ENCODE data around the gene MAP3K10.

MAP3K10 gene

DNA sequence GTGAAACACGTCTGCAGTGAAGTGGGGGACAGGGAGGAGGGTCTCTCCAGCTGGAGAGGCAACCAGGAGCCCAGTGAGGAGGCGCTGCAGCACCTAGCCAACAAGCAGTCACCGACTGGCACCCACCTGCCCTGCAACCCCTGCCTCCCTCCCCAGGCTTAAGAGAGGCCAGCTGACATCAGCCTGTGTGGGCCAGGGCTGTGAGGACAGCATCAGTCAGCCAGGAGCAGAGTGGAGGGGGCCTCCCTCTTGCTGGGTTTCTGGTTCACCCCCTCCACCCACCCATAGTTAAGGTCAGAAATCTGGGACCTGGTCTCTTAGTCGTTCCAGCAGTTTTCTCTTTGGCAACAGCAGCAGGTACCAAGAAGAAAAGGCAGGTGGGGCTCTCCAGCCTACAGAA lies 60.8 kb downstream of the MAP3K10 start:
- DNase-seq = no peak

DNA sequence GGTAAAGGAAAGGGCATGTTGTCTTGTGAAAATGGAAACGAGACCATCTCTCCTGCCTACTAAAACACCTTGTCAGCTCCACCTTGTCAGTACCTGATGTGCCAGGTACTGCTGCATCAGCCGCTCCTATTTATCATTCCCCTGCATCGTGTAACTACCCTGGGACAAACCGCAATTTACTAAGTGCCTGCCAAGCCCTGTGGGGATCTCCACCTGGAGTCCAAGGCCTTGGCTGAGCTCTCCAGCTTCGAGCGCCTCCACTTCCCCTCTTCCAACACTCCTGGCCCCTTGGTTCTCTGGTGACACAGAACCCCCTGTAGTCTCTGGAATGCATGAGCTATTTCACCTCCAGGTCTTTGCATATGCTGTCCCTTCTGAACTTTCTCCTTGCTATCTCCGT lies 61.2 kb downstream of the MAP3K10 start:
- DNase-seq = no peak

DNA sequence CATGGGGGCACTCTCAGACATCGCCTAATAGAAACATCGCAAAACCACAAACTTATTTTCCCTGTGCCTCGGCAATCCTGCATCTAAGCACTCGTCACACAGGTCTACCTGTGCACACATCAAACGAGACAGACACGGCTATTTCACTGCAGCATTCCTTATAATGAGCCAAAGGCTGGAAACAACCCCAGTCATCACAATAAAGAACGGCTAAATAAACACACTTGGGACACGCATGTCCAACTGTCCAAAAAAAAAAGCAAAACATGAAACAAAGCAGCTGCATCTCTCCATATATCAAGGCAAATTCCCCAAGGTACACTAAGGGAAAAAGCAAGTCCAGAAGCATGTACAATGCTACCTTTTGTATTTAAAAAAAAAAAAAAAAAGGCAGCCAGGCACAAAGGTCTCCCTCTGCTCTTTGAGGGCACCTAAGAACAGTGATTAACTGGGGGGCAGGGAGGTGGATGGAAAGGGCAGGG lies 62.4 kb downstream of the MAP3K10 start:
- DNase-seq = no peak

DNA sequence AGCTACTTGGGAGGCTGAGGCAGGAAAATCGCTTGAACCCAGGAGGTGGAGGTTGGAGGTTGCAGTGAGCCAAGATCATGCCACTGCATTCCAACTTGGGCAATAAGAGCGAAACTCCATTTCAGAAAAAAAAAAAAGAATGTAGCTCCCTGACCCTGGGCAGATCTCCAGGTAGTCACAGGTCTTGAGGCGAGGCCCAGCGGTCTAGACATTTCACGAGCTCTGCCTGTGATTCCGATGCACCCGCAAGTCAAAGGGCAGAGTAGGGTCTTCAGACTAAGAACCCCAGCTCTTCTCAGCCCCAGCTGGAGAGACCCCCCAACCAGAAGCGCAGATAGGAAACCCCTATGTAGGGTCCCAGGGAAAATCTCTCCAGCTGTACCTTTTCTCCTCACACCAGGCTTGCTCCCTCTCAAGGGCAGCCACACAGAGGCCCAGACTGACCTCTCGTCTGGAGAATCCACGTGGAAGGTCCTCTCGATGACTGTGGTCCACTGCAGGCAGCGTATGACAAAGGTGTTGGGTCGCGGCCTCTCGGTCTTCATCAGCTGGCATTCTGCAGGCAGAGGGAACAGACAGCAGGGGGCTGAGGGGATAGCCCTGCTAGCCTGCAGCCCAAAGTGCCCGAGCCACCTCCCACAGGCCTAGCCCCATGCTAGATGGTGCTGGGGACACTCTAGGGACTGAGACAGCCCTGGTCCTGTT lies 63.6 kb downstream of the MAP3K10 start:
- DNase-seq = no peak

DNA sequence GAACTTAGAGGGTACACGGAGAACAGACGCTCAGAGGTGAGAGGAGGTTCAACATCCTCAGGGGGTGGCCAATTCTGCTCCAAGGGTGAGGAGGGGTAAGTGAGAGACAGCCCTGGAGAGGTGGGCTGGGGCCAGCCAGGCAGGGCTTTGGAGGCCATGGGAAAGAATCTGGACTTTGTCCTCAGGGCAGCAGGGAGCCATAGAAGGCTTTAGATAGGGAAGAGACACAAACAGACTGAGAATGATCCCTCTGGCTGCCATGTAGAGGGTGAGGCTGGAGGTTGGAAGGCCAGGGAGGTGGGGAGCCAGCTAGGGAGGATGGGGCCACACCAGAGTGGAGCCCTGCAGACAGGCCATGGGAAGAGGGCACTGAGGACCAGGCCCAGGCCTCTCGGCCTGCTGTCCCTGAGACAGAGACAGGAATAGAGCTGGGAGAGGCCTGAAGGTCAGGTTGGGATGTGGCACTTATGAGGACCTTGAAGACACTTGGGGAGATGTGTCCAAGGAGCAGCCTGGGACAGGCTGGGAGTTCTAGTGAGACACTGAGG lies 64.5 kb downstream of the MAP3K10 start:
- DNase-seq = no peak

DNA sequence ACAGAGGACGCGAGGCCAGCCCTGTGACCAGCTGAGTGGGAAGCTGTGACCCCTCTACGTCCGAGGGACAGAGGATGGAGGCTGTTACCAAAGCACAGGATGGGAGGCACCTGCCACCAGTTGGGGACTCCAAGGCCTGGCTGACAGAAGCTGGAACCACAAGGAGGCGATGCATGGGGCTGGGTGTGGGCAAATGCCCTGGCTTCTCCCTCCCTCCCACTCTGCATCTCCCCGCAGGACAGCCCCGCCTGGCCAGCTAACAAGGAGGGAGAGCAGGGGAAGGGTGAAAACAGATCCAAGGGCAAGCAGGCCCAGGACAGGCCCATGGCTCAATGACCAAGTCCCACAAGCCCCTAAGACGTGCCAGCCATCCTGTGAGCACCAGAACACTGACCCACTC lies 65.3 kb downstream of the MAP3K10 start:
- no peak for DNase-seq

DNA sequence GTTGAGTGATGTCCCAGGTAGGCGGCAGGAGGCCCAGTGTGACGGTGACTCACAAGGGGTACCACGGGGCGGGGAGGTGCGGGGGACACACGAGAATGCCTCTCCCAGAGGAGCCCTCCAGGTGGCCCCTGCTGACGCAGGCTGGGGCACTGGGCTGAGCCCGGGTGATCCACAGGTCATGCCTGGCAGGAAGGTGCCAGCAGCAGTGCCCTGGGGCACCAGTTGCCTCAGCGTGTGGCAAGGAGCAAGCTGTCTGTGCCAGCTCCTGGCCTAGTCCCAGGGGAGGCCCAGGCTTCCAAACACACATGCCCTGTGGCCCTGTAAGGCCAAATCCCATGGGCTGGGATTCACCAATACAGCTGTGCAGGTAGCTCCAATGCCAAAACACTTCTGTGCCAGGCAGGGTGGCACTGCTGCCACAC lies 65.9 kb downstream of the MAP3K10 start:
- DNase-seq = no peak

DNA sequence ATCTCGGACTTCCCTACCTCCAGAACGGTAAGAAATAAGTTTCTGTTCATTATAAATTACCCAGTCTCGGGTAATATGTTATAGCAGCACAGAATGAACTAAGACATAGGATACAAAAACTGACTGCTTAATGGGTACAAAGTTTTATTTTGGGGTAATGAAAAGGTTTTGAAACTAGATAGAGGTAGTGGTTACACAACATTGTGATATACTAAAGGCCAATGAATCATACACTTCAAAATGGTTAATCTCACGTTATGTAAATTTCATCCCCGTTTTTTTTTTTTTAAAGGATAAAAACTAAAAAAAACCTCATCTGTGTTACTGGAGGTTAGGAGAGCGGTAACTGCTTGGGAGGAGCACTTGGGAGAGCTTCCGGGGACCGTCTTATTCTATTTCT lies 70.4 kb downstream of the MAP3K10 start:
- no peak for DNase-seq

DNA sequence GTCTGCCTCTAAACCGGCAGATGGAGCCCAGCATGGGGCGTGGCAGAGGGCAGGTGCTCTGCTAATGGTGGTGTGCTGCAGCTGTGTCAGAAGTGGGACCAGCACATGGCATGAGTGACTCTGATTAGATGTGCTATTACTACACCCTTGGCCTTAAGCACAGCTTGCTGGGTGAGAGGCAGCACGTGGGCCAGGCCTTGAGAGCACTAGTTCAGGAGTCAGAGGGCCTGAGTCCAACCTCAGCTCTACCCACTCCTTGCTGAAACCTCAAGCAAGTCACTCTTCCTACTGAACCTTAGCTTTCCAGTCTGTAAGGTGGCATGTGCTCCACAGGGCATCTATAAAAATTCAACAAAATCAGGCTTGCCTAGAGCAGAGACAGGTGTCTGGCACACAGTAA lies 71.2 kb downstream of the MAP3K10 start:
- no peak for DNase-seq

DNA sequence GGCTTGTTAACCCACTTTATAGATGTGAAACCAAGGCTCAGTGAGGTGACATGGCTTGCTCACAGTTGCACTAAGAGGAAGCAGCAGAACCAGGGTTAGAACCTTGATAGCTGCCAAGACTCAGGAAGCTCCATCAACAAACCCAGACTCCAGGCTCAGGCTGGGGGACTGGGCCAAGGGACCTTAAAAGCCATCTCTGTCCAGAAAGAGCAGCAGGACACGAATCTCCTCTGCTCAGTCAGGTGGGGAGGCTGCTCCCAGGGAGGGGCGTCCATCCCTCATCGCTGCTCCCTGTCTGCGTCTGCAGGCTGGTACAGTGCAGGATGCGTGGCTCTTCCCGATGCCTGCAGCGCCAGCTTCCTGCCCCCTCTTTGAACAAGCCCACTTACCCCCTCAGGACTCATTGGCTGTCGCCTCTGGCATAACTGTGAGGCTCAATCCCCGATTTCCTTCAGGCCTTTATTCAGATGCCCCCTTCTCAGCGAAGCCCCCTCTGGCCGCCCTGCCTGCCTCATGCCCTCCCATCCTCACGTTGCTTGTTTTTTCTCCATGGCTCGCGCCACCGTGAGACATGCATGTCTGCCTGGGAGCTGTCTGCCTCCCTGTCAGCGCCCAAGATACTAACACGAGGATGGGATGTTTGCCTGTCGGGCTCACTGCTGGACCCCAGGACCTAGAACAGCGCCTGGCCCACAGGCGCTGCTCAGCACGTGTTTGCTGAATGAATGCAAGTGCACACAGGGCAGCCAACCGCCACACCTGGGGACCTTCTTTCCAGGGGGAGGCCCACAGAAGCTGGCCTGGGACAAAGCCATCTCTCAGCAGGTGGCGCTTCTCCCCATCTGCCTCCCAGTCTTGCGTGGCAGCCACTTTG lies 72.5 kb downstream of the MAP3K10 start:
- no peak for DNase-seq

DNA sequence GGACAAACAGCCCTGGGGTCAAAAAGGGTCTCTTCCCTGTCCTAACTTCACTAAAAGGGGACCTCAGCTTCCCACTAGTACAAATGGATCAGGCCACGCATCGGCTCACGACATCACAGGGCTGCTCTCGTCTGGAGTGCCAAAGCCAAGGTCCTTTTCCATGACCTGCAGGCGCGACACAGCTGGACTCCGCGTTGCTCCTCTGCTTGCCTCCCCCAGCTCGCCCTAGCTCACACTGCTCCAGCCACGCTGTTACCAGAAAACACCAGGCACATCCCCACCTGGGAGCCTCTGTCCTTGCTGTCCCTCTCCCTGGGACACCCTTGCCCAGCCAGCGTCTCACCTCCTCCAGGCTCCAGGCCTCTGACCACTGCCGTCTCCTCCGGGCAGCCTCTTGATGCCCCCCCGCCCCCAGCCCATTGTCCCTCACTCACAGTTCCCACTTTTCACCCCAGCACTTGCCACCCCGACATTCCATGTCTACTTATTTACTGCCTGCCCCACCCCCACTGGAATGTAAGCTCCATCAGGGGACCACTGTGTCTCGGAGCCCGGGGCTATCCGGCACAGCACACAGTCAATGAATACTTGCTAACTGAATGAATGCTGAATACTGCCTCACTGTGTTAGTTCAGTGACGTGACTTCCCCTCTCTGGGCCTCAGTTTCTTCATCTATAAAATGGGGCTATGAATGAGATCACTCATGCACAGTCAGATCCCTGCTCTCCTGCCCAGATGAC lies 73.3 kb downstream of the MAP3K10 start:
- DNase-seq = no peak

Measured in effector CD8-positive, alpha-beta T cell (primary cell).